Stimulated activated CD4-positive, alpha-beta T cell treated with anti-CD3 and anti-CD28 coated beads, Interleukin-4, amount 100 ng/mL, for 48 hours (primary cell): ENCODE results near the gene EIF3B.
A peak's percentile ranks its signal among the peaks of the same experiment; 100 is the strongest.
"Not testable (repeated sequence)": the region's sequence is repeated elsewhere in the genome, so short reads cannot be mapped to it uniquely, and the experiment has no call there.

Experiments used
- DNase-seq, 2 donors: peaks; one replicate each; pipeline ENCODE4 v3.0.0-alpha.2; 2020; ENCODE audit warnings: low read depth in 2 of 2

The EIF3B gene

GRCh38 chr7:2399848-2400587 lies 45.4 kb downstream of the EIF3B start:
- DNase-seq: no peak

- no peak for DNase-seq
Observed at GRCh38 chr7:2402687-2403013, 48.0 kb downstream of the EIF3B start.

- peak; percentile 90 to 92 for DNase-seq
Observed at GRCh38 chr7:2403014-2403717, 48.5 kb downstream of the EIF3B start, which contains the start of gene CHST12. CHST12 (plus strand) TSS chr7:2403611; CDS start chr7:2432640, 29,029 bp downstream.

GRCh38 chr7:2403718-2404648 lies 49.4 kb downstream of the EIF3B start:
- DNase-seq: no peak

- DNase-seq: no peak
Observed at GRCh38 chr7:2404714-2405119, 50.1 kb downstream of the EIF3B start.

- no peak for DNase-seq
Observed at GRCh38 chr7:2405201-2405600, 50.6 kb downstream of the EIF3B start.

GRCh38 chr7:2405601-2406345 lies 51.1 kb downstream of the EIF3B start:
- DNase-seq: peak; percentile 39 to 59

- no peak for DNase-seq
Observed at GRCh38 chr7:2409745-2410414, 55.3 kb downstream of the EIF3B start.

- no peak for DNase-seq
Observed at GRCh38 chr7:2411049-2411448, 56.4 kb downstream of the EIF3B start.

GRCh38 chr7:2411815-2412586 lies 57.4 kb downstream of the EIF3B start:
- no peak for DNase-seq

- no peak for DNase-seq
Observed at GRCh38 chr7:2412587-2413201, 58.1 kb downstream of the EIF3B start.

- DNase-seq: no peak
Observed at GRCh38 chr7:2416063-2416462, 61.4 kb downstream of the EIF3B start.

GRCh38 chr7:2416650-2417049 lies 62.0 kb downstream of the EIF3B start:
- DNase-seq: no peak

GRCh38 chr7:2417178-2417577 lies 62.6 kb downstream of the EIF3B start:
- DNase-seq: not testable (repeated sequence)

- peak; percentile 22 to 32 for DNase-seq
Observed at GRCh38 chr7:2417981-2418481, 63.4 kb downstream of the EIF3B start.

- DNase-seq: no peak
Observed at GRCh38 chr7:2420216-2420933, 65.7 kb downstream of the EIF3B start.

- no peak for DNase-seq
Observed at GRCh38 chr7:2421943-2422310, 67.3 kb downstream of the EIF3B start.

GRCh38 chr7:2425749-2426148 lies 71.1 kb downstream of the EIF3B start:
- DNase-seq: no peak
